Smooth muscle cell of the umbilical artery (primary cell): ENCODE data around the gene CD300H. TPM values are rescaled to one million over a fixed set of nuclear protein-coding genes. Genes with fewer than 3 reads are reported as not detected.

ENCODE experiments used
- total RNA-seq: library from RNA; depleted of rRNA; stranded (reverse); fragments of >200 nt; gene quantifications from 2 replicates; pipeline ENCODE4 v1.2.3, GENCODE V29; 2014

The CD300H gene
- not detected in 2 replicates for total RNA-seq

DNA sequence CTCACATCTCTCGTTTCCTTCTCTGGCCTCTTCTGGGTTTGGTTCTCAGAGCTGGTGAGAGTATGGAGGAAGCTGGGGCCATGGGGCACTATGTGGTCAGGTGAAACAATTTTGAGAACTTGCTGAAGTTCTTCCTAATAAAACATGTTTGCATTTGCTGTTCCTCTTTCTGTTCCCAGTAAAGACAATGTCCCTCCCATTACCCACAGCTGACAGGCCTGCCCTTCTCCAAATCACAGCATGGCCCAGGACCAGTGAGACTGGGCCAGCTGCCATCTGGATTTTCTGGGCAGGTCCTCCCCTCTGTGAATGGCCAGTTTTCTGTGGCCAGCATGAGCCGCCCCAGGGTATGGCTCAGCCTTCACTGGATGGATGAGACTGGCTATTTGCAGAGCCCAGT is at the start of gene CD300H:
CD300H (minus strand) TSS at position 113 of the 400 bp plus-strand sequence.

DNA sequence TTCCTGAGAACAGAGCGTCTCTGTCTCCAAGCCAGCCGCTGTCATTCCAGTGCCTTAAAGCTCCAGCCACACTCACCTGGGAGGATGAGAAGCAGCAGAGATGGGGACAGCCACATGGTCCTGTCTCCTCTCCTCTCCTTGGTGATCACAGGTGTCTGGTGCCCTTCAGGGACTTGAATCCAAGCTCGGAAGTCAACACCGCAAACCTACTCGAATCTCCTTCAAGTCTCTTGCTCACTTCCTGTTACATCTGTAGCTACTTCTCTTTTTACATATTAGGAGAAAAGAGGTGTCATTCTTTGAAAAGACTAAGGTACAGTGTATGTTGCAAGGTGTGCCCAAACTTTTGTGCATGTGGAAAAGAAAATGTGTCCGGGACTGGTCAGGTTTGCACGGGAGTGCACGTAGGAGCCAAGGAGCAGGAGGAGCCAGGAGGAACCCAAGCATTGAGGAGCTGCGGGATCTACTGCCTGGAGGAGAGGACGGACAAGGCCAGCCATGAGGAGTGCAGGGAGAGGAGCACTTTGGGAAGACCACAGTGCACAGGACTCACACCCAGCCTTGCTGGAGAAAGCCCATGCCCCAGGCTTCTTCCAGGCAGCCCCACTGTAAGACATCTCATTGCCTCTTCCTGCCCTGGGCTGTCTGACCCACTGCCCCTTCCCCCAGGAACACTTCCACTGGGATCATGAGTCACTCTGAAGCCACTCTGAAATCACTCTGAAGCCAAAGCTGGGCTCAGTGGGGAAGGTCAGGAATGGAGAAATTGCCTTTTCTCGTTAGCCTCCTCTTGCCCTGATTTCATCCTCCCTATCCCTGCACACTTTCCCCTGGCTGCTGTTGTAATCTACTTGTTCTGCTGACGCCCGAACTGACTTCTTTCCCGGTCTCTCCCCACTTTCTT is 25.0 kb upstream of the CD300H start, which contains the start of gene CD300LD:
CD300LD (minus strand) TSS at position 197 of the 904 bp plus-strand sequence; CDS start at position 116, 81 bp downstream.

DNA sequence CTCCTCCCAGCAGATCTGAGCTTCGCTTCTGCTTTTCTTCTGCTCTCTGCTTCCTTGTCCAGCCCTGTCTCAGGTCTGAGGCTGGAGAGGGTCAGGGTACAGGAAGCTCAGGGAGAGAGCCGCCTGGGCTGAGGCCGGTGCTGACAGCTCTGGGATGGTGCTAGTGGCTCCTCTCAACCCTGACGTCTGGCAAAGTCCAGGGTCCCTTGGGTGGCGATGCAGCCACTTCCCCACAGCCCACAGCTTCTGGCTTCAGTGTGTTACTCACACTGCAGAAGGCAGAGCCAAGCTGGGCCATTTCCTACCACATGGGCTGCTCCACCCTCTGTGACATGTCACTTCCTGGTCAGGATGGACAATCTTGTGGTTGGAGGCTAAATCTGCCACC is 21.5 kb downstream of the CD300H start, which contains the start of gene CD300C:
CD300C (minus strand) TSS at position 273 of the 388 bp plus-strand sequence. CDS start 333 bp downstream, outside the sequence.

DNA sequence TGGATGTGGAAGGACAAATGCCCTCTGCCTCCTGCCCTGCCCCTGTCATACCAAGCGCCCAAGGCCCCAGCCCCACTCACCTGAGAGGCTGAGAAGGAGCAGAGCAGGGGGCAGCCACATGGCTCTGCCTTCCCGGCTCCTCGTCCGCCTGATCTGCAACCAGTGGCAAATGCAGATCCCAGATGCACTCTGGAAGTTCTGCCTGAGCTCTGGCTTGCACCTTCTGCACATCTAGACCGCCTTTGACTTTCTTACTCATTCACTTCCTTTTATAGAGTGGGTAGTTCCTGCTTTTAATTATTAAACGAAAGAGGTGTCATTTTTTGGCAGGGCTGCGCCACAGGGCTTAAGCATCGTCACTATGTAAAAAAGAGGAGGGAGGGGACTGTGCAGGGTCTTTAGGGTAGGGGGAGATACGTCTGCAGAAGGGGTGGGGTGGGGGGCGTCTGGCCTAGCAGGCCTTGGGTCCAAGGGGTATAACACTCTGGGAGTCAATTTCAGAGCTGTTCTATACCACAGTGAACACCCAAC is 36.0 kb downstream of the CD300H start, which contains the start of gene CD300LB:
CD300LB (minus strand) TSS at position 245 of the 531 bp plus-strand sequence; CDS start at position 120, 125 bp downstream.

Other genes with a start within 250 kb of the CD300H start
- gene KIF19, start 241.3 kb downstream of the CD300H start, total RNA-seq, result not detected in 2 replicates
- not detected in 2 replicates for gene BTBD17, start 205.6 kb downstream of the CD300H start, total RNA-seq
- not detected in 2 replicates for gene GPR142, start 200.0 kb downstream of the CD300H start, total RNA-seq
- 0.09 and 0.89 TPM in 2 replicates for gene GPRC5C, start 135.4 kb downstream of the CD300H start, total RNA-seq
- not detected in 2 replicates for gene CD300A, start 100.9 kb downstream of the CD300H start, total RNA-seq
- not detected in 2 replicates for gene CD300LB, start 36.0 kb downstream of the CD300H start, total RNA-seq
- gene CD300C, start 21.4 kb downstream of the CD300H start, total RNA-seq, result not detected in 2 replicates
- gene CD300LD, start 24.8 kb upstream of the CD300H start, total RNA-seq, result not detected in 2 replicates
- not detected in 2 replicates for gene CD300E, start 56.2 kb upstream of the CD300H start, total RNA-seq
- gene CD300LF, start 145.4 kb upstream of the CD300H start, total RNA-seq, result not detected in 2 replicates
- gene RAB37, start 169.7 kb upstream of the CD300H start, total RNA-seq, result 0.23 and 0.30 TPM in 2 replicates
- 14.6 and 37.0 TPM in 2 replicates for gene NHERF1, start 181.1 kb upstream of the CD300H start, total RNA-seq
- 55.5 and 64.7 TPM in 2 replicates for gene NAT9, start 208.8 kb upstream of the CD300H start, total RNA-seq